ENCODE results near the gene CSNK1D. TPM values are rescaled to one million over a fixed set of nuclear protein-coding genes. Genes with fewer than 3 reads are reported as not detected.

CSNK1D gene
- total RNA-seq, 4 donors from 2014 or later = 24.6 to 102 (median 57.1) TPM

- Histone ChIP-seq H3K4me3 (no peak overlapping the region), H3K36me3 (peaks cover 69 to 100% (median 84%) of the 10 kb centered on the region in 3 donors), H3K4me1 (peaks cover 21 to 67% (median 26%) of the 10 kb centered on the region in 3 donors), H3K27ac (no peak overlapping the region), H3K9me3 (no peaks in the 10 kb centered on the region), H3K27me3 (no peaks in the 10 kb centered on the region)
- intact Hi-C loops (cut with DNase I) = no loop called here
- DNase-seq = no peak
- TF ChIP-seq, protein P1, sequence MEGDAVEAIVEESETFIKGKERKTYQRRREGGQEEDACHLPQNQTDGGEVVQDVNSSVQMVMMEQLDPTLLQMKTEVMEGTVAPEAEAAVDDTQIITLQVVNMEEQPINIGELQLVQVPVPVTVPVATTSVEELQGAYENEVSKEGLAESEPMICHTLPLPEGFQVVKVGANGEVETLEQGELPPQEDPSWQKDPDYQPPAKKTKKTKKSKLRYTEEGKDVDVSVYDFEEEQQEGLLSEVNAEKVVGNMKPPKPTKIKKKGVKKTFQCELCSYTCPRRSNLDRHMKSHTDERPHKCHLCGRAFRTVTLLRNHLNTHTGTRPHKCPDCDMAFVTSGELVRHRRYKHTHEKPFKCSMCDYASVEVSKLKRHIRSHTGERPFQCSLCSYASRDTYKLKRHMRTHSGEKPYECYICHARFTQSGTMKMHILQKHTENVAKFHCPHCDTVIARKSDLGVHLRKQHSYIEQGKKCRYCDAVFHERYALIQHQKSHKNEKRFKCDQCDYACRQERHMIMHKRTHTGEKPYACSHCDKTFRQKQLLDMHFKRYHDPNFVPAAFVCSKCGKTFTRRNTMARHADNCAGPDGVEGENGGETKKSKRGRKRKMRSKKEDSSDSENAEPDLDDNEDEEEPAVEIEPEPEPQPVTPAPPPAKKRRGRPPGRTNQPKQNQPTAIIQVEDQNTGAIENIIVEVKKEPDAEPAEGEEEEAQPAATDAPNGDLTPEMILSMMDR (IDR thresholded peaks at IDR 0.05) = no peak
- TF ChIP-seq POLR2A (IDR thresholded peaks at IDR 0.05) = no peak
- WGBS, 2 donors = 89 to 95% methylated on average over 12 to 33 of the region's 54 CpGs
These were observed 24.5 kb downstream of the CSNK1D start for GRCh38 chr17:82248815-82249674.

DNA sequence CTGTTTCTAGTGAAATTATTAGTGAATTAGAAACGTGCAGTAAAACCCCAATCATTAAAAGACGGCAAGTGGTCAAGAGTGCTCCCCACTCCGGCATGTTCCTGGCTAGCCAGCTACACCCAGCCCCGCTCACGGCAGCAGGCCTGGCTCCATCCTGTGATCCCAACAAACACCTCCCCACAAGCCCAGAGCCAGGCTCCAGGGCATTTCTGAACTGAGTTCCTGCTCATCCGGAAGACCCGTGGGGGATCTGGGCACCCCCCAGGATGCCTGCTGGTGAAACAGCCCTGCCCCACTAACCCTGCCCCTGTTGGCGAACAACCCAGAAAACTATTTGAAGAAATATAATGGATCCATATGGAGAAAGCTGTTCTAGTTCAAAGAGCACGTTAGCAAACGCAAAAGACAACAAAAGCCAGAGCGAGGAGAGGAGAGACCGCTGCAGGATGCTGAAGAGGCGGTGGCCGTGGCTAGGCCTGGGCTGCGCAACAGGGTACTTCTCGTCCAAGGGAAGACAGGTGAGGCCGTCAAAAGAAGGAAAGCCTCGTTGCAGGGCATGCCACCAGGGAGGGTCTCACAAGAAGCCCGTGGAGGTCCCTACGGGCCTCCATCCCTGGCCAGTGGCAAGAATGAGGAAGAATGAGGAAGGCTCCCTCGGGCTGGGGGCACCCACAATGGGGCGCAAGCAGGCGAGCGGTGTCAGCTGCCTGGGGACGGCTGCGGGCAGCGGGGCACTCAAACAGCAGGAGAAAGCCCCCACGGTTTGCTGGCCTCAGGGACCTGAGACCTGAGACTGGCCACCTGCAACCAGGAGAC, 25.4 kb downstream of the CSNK1D start:
- DNase-seq = no peak
- H3K27me3 ChIP-seq = no peaks in the 10 kb centered on the region
- no peak overlapping the region for H3K4me3 ChIP-seq
- TF ChIP-seq POLR2A (IDR thresholded peaks at IDR 0.05) = no peak
- TF ChIP-seq, protein P1 (IDR thresholded peaks at IDR 0.05) = no peak
- peaks cover 28 to 76% (median 32%) of the 10 kb centered on the region in 3 donors for H3K4me1 ChIP-seq
- WGBS, 2 donors = 84 to 87% methylated on average over 21 to 25 of the region's 28 CpGs
- H3K9me3 ChIP-seq = no peaks in the 10 kb centered on the region
- peak overlapping the region in 3 of 4 donors; percentile 81 to 88 (median 86) for H3K27ac ChIP-seq
- intact Hi-C loops (cut with DNase I) = no loop called here
- H3K36me3 ChIP-seq = peaks cover 72 to 100% (median 85%) of the 10 kb centered on the region in 3 donors

DNA sequence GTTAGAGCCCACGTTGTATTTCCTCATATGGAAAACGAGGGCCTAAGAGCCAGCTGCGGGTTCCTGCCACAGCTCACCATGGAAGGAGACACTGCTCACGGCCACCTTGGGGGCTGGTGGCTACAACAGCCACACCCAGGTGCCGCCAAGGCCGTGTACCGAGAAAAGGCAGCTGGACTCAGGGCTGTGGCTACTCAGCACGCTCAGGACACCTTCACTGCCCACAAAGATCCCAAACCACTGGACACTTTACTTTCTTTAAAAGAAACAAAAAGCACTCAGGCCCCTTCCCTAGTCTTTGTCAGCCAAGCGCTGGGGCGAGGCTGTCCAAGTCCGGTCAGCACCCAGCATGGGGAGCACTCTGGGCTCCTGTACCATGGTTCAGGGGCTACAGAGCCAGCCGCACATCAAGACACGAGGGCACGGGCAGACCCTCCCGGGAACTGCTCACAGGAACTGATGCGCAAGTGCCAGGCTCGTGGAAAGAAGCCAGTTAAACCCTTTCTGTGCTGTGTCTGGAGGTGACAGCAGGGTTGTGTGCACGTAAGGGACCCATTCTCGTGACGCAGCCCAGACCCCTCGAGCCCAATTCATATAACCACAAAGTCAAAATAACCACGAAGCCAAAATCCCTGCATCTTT, 26.2 kb downstream of the CSNK1D start:
- Histone ChIP-seq H3K4me1 (peaks cover 34 to 84% (median 38%) of the 10 kb centered on the region in 3 donors), H3K27me3 (no peaks in the 10 kb centered on the region), H3K36me3 (peaks cover 64 to 100% (median 78%) of the 10 kb centered on the region in 3 donors), H3K4me3 (no peak overlapping the region), H3K27ac (peak overlapping the region; percentile 79 to 88 (median 84)), H3K9me3 (no peaks in the 10 kb centered on the region)
- WGBS, 2 donors = 57 to 64% methylated on average over 5 to 8 of the region's 22 CpGs
- DNase-seq = no peak
- TF ChIP-seq, protein P1 (IDR thresholded peaks at IDR 0.05) = no peak
- TF ChIP-seq POLR2A (IDR thresholded peaks at IDR 0.05) = no peak
- intact Hi-C loops (cut with DNase I) = no loop called here

- DNase-seq = no peak
- H3K27me3 ChIP-seq = no peaks in the 10 kb centered on the region
- H3K9me3 ChIP-seq = no peaks in the 10 kb centered on the region
- H3K4me3 ChIP-seq = no peak overlapping the region
- intact Hi-C loops (cut with DNase I) = no loop called here
- TF ChIP-seq, protein P1 (IDR thresholded peaks at IDR 0.05) = no peak
- no peak for TF ChIP-seq POLR2A (IDR thresholded peaks at IDR 0.05)
- peaks cover 42 to 91% (median 46%) of the 10 kb centered on the region in 3 donors for H3K4me1 ChIP-seq
- WGBS, 2 donors = 24 to 37% methylated on average over 13 to 14 of the region's 27 CpGs
- H3K36me3 ChIP-seq = peaks cover 59 to 94% (median 70%) of the 10 kb centered on the region in 3 donors
- H3K27ac ChIP-seq = peak overlapping the region; percentile 79 to 88 (median 84)
These were observed 26.9 kb downstream of the CSNK1D start for GRCh38 chr17:82246365-82247181.
